Measurements from ENCODE around the gene SLC16A8.

Gene SLC16A8

DNA sequence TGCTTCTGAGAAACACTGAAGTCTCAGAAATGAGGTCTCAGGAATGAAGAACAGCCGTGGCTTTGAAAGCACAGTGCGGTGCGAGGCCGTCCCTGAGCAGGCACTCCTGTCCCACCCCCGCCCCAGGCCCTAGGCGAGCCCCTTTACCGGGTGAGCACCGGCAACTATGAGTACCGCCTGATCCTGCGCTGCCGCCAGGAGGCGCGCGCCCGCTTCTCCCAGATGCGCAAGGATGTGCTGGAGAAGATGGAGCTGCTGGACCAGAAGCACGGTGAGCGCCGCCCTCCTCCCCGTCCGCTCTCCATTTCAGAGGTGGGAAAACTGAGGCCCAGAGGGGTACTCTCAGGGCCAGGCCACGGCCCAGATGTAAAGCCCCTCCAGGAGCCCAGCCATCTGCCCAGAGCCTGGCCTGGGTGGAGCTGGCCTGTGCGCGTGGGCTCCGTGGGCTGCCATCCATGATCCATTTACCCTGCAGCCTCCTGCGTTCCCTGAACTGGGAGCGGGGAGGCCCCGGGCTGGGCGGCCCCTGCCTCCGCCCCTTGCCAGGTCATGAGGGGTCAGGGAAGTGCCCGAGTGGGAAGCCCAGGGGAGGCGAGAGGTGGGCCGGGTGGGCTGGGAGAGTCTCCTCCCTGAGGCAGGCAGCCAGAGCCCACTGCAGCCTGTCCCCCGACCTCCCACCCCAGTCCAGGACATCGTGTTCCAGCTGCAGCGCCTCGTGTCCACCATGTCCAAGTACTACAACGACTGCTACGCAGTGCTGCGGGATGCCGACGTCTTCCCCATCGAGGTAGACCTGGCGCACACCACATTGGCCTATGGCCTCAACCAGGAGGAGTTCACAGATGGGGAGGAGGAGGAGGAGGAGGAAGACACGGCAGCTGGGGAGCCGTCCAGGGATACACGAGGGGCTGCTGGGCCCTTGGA lies 9.5 kb downstream of the SLC16A8 start:
- Histone ChIP-seq H3K79me2 (ENCODE audit: low read length) (peaks cover 5% of the 10 kb centered on the region; the same call in 1 of the 2 replicates), H4K20me1 (ENCODE audit: insufficient read depth, low read length) (no peaks in the 10 kb centered on the region), H3K4me2 (ENCODE audit: low read depth, low read length) (no peak overlapping the region), H3K4me1 (ENCODE audit: low read length) (peaks cover 18% of the 10 kb centered on the region), H2AFZ (ENCODE audit: low read length) (no peak overlapping the region), H3K9me3 (replicated peaks; ENCODE audit: insufficient read depth, low read length) (no peaks in the 10 kb centered on the region), H3K9ac (ENCODE audit: low read length) (no peak overlapping the region), H3K27ac (ENCODE audit: low read length) (no peak overlapping the region), H3K36me3 (replicated peaks; ENCODE audit: insufficient read depth, low read length) (no peaks in the 10 kb centered on the region), H3F3A (ENCODE audit: insufficient read depth, low read length) (peaks cover 13% of the 10 kb centered on the region), H3K4me3 (ENCODE audit: low read length) (no peak overlapping the region), H3K9me2 (replicated peaks; ENCODE audit: insufficient read depth, low read length) (no peaks in the 10 kb centered on the region), H3K27me3 (replicated peaks; ENCODE audit: insufficient read depth, low read length) (no peaks in the 10 kb centered on the region)
- DNase-seq: no peak
- TF ChIP-seq, protein P1, sequence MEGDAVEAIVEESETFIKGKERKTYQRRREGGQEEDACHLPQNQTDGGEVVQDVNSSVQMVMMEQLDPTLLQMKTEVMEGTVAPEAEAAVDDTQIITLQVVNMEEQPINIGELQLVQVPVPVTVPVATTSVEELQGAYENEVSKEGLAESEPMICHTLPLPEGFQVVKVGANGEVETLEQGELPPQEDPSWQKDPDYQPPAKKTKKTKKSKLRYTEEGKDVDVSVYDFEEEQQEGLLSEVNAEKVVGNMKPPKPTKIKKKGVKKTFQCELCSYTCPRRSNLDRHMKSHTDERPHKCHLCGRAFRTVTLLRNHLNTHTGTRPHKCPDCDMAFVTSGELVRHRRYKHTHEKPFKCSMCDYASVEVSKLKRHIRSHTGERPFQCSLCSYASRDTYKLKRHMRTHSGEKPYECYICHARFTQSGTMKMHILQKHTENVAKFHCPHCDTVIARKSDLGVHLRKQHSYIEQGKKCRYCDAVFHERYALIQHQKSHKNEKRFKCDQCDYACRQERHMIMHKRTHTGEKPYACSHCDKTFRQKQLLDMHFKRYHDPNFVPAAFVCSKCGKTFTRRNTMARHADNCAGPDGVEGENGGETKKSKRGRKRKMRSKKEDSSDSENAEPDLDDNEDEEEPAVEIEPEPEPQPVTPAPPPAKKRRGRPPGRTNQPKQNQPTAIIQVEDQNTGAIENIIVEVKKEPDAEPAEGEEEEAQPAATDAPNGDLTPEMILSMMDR (IDR thresholded peaks at IDR 0.05; ENCODE audit: low read length): no peak
- no peak for TF ChIP-seq EZH2phosphoT487 (IDR thresholded peaks at IDR 0.05; ENCODE audit: low read length)
- no peak for TF ChIP-seq EZH2 (optimal IDR thresholded peaks at IDR 0.05; ENCODE audit: low read depth, low read length)

DNA sequence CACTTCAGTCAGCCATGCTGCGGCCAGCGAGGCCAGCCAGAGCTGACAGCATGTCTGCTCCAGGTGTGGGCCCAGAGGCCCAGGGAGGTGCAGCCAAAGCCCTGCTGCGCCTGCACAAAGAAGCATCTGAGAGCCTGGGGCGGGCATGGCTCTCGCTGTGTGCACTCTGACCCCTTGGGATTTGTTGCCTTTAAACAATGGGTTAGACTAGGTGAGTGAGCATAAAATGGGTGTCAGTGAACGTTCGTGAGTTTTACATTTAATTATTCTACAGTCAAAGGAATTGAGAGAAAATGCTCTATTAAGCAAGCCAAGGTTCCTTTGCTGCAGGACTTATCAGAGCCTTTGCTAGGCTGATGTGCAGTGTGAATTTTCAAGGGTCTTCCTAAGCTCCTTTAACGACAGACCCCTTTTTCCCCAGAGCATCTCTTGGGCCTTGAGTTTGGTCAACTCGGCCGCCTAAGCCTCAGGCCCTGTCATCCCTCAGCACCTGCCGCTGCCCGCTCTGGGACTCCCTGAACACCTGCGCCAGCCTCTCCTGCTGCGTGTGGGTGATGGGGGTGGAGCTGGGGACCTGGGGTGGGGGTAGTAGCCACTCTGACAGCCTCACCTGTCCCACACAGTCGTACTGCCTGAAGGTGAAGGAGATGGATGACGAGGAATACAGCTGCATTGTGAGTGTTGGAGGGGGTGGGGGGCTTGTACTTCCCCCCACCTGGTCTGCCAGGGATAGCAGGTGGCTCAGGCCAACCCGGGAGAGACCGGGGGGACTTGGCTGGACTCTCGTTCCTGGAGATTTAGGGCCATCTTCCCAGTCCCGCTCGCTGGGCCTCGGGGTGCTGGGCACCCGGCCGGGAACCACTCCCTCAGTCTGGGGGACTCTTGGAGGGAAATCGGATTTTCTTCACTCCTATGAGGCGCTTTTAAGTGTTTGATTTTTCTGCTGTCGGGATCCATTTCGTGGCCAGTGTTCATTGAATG lies 10.5 kb downstream of the SLC16A8 start:
- Histone ChIP-seq H4K20me1 (ENCODE audit: insufficient read depth, low read length) (no peaks in the 10 kb centered on the region), H3K27me3 (replicated peaks; ENCODE audit: insufficient read depth, low read length) (no peaks in the 10 kb centered on the region), H3K27ac (ENCODE audit: low read length) (no peak overlapping the region), H2AFZ (ENCODE audit: low read length) (no peak overlapping the region), H3K79me2 (ENCODE audit: low read length) (peaks cover 7% of the 10 kb centered on the region; the same call in 1 of the 2 replicates), H3K9me2 (replicated peaks; ENCODE audit: insufficient read depth, low read length) (no peaks in the 10 kb centered on the region), H3K4me2 (ENCODE audit: low read depth, low read length) (no peak overlapping the region), H3K36me3 (replicated peaks; ENCODE audit: insufficient read depth, low read length) (no peaks in the 10 kb centered on the region), H3K4me3 (ENCODE audit: low read length) (no peak overlapping the region), H3K4me1 (ENCODE audit: low read length) (peaks cover 26% of the 10 kb centered on the region), H3F3A (ENCODE audit: insufficient read depth, low read length) (peaks cover 23% of the 10 kb centered on the region), H3K9ac (ENCODE audit: low read length) (no peak overlapping the region), H3K9me3 (replicated peaks; ENCODE audit: insufficient read depth, low read length) (no peaks in the 10 kb centered on the region)
- TF ChIP-seq EZH2 (optimal IDR thresholded peaks at IDR 0.05; ENCODE audit: low read depth, low read length) (no peak), EZH2phosphoT487 (IDR thresholded peaks at IDR 0.05; ENCODE audit: low read length) (no peak)
- TF ChIP-seq, protein P1 (IDR thresholded peaks at IDR 0.05; ENCODE audit: low read length): no peak
- DNase-seq: no peak

DNA sequence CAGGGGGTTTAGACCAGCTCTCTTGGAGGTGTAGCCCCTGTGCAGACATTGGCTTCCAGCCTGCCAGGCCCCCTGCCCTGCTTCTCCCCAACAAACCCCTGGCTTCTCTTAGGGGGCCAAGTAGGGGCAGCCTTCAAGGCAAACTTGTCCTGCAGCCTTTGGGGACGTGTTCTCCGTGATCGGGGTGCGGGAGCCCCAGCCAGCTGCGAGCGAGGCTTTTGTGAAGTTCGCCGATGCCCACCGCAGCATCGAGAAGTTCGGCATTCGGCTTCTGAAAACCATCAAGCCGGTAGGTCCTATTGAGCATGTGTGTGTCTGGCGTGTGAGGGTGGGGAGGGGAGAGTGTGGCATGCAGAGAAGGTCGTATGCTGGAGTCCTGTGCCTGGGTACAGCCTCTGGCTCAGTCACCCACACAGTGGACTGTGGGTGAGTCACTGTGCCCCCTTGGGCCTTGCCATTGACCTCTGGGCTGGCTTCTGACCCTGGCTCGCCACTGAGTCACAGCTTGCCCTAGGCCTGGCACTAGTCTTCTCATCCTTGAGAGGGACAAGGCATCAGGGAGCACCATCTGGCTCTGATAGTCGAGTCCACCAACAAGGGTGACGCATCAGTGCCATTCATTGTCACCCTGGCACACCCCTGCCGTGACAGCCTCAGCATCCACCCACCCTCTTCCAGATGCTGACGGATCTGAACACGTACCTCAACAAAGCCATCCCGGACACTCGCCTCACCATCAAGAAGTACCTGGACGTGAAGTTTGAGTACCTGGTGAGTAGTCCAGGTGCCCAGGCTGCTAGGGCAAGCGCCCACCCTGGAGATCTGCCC lies 11.4 kb downstream of the SLC16A8 start:
- Histone ChIP-seq H3K27ac (ENCODE audit: low read length) (no peak overlapping the region), H3K9ac (ENCODE audit: low read length) (no peak overlapping the region), H3K4me3 (ENCODE audit: low read length) (no peak overlapping the region), H3K27me3 (replicated peaks; ENCODE audit: insufficient read depth, low read length) (no peaks in the 10 kb centered on the region), H3F3A (ENCODE audit: insufficient read depth, low read length) (peaks cover 30% of the 10 kb centered on the region), H2AFZ (ENCODE audit: low read length) (no peak overlapping the region), H3K4me1 (ENCODE audit: low read length) (peaks cover 35% of the 10 kb centered on the region), H3K79me2 (ENCODE audit: low read length) (peaks cover 16% of the 10 kb centered on the region), H3K36me3 (replicated peaks; ENCODE audit: insufficient read depth, low read length) (no peaks in the 10 kb centered on the region), H3K9me2 (replicated peaks; ENCODE audit: insufficient read depth, low read length) (no peaks in the 10 kb centered on the region), H3K4me2 (ENCODE audit: low read depth, low read length) (no peak overlapping the region), H3K9me3 (replicated peaks; ENCODE audit: insufficient read depth, low read length) (no peaks in the 10 kb centered on the region), H4K20me1 (ENCODE audit: insufficient read depth, low read length) (no peaks in the 10 kb centered on the region)
- TF ChIP-seq, protein P1 (IDR thresholded peaks at IDR 0.05; ENCODE audit: low read length): no peak
- TF ChIP-seq EZH2phosphoT487 (IDR thresholded peaks at IDR 0.05; ENCODE audit: low read length) (no peak), EZH2 (optimal IDR thresholded peaks at IDR 0.05; ENCODE audit: low read depth, low read length) (no peak)
- DNase-seq: no peak
